Measurements from ENCODE around the gene PER3. TPM values are rescaled to one million over a fixed set of nuclear protein-coding genes. Genes with fewer than 3 reads are reported as not detected.
A peak's percentile ranks its signal among the peaks of the same experiment; 100 is the strongest.

PER3 gene
- 2.5 and 3.1 TPM in 2 replicates for total RNA-seq (2014; rRNA removed)
- polyA plus RNA-seq (2012), result 1.8 TPM

DNA sequence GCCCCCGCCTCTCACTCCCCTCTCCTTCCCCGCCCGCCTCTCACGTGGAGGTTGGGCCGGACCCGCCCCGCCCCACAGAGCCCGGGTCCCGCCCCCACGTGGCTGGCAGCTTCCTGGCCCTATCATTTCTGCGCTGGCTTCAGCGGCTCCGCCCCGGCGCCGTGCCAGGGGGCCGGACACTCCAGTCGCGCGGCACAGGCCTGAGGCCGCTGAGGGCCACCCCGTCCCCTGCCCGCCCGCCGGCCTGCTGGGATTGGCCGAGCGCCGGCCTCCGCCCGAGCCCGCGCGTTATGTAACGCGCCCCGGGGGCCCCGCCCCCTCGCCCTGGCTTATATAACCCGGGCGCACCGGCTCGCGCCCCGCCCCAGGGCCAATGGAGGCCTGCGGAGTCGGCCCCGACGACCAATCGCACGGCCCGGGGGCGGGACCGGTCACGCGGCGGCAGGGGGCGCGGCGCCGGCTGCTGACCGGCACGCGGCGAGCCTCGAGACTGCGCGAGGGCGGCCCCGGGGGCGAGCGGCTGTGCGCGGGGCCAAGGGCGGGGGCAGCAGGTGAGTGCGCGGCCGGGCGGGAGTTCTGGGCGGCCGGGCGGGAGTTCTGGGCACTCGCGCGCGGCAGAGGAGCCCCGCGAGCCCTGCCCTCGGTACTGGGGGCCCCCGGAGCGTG is at the start of gene PER3:
Gene PER3 (plus strand): TSS at position 466 of the 666 bp plus-strand sequence. CDS start 587 bp downstream, outside the sequence.
- peak; percentile 95 for DNase-seq (ENCODE audit: low read depth)

DNA sequence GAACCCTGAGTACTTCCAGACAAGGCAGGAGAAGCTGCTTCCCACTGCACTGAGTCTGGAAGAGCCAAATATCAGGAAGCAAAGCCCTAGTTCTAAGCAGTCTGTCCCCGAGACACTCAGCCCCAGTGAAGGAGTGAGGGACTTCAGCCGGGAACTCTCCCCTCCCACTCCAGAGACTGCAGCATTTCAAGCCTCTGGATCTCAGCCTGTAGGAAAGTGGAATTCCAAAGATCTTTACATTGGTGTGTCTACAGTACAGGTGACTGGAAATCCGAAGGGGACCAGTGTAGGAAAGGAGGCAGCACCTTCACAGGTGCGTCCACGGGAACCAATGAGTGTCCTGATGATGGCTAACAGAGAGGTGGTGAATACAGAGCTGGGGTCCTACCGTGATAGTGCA is 46.0 kb upstream of the PER3 start:
- DNase-seq (ENCODE audit: low read depth), result no peak

DNA sequence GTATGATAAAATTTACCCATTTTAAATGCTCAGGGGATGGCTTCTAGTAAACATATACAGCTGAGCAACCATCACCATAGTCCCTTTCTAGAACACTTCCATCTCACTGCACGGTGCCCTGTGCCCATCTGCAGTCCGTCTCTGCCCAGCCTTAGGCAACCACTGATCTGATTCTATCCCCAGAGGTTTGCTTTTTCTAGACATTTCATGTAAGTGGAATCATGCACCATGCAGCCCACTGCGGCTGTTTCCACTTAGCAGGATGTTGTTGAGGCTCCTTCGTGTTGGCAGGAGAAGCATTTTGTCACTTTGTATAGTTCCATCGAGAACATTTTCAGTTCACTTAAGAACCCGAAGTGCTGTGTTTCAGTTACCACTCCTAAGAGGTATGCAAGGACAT is 40.7 kb upstream of the PER3 start:
- DNase-seq (ENCODE audit: low read depth), result no peak

DNA sequence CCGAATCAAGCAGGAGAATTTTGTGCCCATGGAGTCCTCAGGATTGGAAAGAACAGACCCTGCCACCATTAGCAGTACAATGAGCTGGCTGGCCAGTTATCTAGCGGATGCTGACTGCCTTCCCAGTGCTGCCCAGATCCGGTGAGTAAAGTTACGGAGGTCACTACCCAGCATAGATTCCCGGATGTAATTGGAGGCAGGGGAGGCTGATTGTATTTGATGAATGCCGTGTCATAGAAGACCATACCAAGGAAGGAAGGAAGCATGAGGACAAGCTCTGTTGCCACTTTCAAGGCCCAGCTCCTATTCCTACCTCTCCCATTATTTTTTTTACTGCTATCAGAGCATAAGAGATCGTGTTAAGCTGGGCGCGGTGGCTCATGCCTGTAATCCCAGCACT is 39.2 kb upstream of the PER3 start:
- DNase-seq (ENCODE audit: low read depth), result no peak

DNA sequence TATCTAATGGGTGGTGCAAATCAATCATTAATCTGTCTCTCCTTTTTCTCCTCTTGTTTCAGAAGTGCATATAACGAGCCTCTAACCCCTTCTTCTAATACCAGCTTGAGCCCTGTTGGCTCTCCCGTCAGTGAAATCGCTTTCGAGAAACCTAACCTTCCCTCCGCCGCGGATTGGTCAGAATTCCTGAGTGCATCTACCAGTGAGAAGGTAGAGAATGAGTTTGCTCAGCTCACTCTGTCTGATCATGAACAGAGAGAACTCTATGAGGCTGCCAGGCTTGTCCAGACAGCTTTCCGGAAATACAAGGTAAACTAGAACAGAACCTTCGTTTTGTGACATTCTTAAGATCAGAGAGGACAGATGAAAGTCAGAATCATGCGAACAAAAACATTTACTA is 38.3 kb upstream of the PER3 start:
- no peak for DNase-seq (ENCODE audit: low read depth)

DNA sequence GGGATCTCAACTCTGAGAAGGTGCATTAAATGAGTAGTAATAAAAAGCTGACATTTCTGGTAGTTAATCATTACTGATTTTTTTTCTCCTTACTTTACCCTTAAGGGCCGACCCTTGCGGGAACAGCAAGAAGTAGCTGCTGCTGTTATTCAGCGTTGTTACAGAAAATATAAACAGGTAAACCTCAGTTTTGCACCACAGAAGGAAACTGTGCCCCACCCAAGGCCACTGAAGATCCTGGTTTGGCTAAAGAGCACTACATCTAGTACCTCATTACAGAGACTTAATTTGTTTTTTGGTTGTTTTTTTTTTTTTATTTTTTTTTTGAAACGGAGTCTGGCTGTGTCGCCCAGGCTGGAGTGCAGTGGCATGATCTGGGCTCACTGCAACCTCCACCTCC is 36.5 kb upstream of the PER3 start:
- DNase-seq (ENCODE audit: low read depth), result no peak

DNA sequence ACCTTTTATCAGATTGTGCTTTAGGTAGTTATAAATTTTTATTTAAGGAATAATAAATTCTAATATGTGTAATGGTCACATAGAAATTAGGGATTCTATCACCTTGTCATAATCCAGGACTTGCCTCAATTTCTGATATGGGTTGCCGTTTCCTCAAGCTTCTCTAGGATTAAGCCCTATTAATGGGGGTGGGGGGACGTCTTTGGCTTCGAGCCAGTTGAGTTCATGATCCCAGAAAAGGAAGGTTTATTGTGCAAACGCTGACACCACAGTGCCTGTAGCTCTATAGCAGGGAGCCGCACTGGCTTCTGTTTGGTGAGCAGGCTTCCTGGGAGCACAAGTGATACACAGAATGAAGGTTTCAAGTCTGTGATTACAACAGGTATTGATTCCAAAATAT is 35.0 kb upstream of the PER3 start:
- DNase-seq (ENCODE audit: low read depth), result no peak

DNA sequence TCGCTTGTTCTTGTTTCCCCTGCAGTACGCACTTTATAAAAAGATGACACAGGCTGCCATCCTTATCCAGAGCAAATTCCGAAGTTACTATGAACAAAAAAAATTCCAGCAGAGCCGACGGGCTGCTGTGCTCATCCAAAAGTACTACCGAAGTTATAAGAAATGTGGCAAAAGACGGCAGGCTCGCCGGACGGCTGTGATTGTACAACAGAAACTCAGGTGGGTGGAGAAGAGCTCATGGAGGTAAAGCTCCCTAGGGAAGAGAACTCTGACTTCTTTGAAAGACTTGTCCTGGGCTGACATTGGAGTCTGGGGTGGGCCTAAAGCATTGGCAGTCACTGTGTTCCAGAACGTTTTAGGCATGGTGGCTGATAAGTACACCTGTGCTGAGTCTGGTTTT is 32.9 kb upstream of the PER3 start:
- DNase-seq (ENCODE audit: low read depth), result no peak

DNA sequence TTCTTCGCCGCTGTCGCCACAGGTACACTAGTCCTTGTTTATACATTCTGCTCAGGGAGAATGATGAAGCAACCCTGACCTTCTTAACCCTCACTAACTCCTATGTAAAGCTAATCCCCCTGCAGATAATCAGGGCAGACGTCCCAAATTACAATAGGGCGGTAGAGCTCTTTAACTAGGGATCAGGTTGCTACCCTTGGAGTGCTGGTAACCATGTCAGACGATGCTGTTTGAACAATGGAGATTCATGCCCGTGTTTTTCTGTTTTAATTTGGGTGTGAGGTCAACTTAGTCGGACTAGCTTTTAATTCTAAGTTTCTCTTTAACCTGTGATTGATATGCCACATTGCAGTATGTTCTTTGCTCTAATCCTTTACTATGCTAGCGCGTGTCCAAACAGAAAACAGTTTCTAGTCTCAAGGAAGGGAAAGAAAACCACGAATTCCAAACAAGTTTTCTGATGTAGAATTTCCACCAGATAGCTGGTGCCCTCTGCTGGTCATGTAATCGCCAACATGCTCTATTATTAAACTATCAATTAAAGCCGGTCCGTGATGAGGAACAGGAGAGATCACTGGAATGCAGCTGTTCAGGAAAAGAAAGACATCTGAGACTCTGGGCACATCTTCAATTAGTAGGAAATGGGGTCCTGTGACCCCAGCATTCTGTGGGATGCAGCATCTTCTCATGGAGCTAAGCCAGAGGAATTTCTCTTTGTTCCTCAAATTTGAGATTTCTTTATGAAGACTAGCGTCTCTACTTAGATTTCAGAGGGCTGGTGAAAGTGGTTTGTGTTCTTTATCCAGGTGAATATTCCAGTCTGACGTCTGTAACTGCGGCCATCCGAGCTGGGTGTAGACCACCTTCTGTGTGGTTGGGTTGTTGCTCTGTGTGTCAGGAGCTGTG is 31.3 kb upstream of the PER3 start:
- DNase-seq (ENCODE audit: low read depth), result peak; percentile 71

DNA sequence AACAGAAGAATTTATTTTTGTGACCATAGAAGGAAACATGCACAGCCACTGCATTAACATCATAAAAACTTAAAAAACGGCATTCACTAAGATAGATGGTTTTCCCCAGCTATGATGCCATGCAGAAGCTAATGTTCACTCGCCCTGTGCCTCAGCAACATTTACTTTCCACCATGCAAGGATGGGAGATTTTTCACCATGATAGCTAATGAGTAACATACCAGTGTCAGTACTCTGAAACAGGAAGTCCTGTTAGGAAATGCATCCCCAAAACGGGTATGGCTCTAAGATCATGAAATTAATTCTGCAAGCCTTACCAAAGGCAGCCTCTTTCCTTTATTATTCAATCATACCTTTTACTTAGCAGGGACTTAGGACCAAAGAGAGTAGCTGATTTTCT is 30.4 kb upstream of the PER3 start:
- DNase-seq (ENCODE audit: low read depth), result no peak

DNA sequence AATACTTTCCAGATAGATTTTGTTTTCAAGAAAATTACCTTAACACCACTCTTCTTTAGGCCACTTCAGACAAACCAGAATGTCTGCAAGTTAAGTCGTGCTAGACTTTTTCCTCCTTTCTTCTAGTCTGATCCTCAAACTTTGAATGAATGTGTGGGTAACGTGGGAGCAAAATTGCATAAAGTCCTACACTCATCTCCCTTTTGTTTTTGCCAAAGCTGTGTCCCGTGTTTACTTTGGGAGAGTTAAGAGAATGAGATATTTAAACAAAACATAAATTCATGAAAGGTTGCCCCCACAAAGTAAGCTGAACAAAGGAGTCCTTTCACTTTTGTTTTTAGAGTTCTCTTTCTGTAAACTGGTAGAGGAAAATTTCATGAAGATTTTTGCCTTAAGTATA is 29.9 kb upstream of the PER3 start:
- no peak for DNase-seq (ENCODE audit: low read depth)

DNA sequence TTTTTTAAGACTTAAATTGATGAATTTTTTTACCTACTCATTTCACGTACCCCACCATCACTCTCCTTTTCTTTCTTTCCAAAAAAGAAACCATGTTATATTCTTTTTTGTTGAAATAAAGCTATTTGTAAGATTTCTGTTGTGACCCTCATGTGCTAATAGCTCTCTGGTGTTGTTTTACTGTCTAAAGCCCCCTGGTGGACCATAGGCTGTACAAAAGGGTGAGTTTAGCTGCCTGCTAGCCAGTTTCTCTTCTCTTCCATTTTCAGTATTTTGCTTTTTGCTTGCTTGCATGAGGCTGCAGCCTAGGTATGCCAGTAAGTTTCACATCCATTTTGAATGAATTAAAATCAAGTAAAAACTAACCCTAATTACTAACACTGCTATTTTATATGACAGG is 28.6 kb upstream of the PER3 start:
- DNase-seq (ENCODE audit: low read depth), result peak; percentile 19

DNA sequence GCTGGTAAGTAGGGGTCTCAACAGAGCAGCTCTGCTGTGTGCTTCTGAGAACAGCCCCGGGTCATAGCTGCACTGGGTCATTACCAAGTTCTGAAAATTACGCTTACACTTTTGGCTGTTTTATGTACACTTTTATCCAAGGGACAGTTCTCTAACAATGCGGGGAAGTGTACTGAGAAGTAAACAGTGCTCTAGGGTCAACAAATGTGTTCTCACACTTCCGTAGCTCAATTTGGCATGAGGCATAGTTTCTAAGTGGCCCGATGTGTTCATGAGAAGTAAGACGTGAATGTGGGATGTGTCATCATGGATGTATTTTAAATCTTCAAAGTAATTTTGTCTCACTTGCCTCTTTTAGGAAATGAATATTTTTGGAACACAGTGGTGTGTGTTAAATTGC is 23.8 kb upstream of the PER3 start:
- DNase-seq (ENCODE audit: low read depth), result no peak

DNA sequence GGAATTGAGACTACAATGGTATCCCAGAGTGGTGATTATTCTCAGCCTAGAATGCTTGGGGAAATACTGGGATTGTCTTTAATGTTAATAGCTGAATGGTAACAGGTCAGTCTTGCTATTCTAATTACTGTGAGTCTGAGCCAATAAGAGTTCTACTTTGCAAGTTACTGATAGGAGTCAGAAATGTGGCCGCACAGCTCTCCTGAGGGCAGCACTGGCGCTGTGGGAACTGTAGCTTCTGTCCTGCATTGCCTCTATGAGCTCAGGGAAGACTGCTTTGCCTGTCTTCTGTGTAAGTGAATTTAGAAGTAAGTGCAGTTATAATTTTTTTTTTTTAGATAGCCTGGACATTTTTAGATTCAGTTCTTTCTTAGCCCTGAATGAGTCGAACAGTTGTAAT is 23.0 kb upstream of the PER3 start:
- DNase-seq (ENCODE audit: low read depth), result no peak

DNA sequence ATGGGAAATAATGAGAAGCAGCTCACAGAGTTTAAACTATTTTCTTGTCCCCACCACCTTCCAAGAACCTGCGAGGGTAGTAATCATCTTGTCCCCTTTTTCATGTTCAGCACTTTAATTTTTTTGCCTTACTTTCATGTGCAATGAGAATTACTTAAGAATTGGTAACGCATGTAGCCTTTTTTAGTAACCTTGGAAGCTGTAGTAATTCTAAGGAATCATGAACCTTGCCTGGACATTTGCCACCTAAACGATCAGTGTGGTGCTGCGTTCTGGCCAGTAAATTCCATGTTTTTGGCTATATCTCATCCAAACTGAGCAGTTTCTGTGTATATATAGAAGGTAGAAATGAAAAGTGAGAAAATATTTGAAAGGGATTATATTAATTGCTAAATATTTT is 16.9 kb upstream of the PER3 start:
- no peak for DNase-seq (ENCODE audit: low read depth)

DNA sequence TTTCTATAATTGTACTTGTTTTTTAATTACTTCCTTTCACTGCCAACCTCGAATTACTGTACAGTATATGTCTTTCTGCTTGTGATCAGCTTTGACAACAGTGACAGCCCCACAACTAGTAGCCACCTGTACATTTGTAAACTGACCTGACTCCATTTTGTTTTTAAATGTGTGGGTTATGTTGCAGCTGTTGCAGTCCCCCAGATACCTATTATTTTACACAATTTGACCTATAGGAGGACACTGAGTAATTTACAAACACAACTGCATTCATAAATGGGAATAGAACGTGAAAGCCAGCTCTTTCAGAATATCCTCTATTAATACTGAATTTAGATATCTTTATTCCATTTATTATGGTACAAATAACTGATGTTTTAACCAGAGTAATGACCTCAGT is 15.5 kb upstream of the PER3 start:
- DNase-seq (ENCODE audit: low read depth), result no peak

DNA sequence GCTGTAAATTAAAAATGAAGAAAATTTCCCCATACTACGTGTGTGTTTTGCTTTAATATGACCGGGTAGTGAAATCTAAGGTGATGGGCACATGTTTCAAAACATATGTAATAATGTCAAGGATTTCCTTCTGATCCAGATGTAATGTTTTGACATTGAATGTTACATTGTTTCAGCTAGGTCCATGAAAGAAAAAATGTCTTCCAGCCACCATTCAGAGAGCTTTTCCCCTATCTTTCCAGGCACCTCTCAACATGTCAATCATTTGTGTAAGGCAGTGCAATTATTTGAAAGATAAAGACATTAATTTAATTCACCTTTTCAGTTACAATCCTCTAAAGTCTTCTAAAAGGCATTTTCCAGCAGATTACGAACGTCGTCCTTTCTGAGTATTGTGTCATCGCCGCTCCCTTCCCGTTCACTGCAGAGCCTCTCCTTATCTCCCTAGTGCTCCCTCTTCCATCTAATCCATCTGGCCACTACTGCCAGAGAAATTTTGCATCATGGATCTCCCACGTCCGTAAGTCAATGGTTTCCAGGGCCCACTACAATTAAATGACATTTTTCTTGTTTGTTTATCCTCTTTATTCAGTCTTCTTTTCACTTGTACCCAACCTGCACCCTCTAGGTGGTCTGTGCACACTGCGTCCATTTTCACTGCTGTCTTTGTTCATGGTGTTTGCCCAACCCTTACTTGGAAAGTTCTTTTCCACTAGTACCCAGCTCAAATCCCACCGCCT is 14.2 kb upstream of the PER3 start:
- DNase-seq (ENCODE audit: low read depth), result no peak

DNA sequence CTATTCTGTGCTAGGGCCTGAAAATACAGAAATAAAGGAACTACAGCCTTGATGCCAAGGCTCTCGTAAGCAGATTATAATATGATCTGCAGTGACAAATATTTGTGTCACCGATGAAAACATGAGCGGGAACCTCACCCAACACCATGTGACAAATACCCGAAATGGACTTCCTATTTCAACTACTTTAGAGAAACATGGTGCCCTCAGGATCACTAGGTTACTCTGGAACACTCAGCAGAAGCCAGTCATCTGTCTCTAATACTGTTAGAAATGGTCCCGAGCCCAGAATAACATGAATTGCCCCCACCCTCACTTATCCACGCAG is 13.5 kb upstream of the PER3 start:
- no peak for DNase-seq (ENCODE audit: low read depth)

DNA sequence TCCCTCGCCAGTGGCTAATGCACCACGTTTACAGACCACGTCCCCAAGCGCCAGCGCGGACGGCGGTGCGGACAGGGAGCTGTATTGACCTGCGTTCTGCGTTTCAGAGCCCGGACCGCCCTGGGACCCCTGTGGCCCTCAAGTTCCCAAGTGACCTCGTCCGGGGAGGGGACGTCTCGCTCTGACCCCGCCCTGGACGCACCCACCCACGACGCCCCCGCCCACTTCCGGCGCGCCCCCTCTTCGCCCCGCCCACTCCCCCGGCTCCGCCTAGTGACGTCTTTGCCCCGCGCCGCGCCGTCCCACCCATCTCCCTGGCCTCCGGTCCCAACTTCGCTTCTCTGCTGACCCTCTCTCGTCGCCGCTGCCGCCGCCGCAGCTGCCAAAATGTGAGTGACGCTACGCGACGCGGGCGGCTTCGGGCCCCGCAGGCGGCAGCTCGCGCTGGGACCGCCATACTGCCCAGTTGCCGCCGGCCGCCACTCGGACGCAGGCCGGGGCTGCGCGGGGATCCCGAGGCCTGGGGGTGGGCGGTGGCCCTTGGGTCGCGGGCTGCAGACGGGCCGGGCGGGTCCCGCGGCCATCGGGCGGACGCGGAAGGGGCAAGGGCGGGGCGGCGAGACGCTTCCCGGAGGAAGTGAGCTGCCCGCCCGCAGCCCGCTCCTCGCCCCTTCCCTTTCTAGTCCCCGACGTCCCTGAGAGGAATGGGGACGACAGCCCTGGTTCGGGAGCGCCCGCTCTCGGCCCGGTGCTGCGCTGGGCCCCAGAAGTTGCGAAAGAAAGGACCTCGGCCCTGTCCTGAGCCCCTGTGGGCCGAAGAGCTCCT is 12.9 kb upstream of the PER3 start, which contains the start of gene VAMP3:
Gene VAMP3 (plus strand): TSS at position 300 of the 826 bp plus-strand sequence. CDS start 88 bp downstream, at position 388.
- peak; percentile 75 for DNase-seq (ENCODE audit: low read depth)

DNA sequence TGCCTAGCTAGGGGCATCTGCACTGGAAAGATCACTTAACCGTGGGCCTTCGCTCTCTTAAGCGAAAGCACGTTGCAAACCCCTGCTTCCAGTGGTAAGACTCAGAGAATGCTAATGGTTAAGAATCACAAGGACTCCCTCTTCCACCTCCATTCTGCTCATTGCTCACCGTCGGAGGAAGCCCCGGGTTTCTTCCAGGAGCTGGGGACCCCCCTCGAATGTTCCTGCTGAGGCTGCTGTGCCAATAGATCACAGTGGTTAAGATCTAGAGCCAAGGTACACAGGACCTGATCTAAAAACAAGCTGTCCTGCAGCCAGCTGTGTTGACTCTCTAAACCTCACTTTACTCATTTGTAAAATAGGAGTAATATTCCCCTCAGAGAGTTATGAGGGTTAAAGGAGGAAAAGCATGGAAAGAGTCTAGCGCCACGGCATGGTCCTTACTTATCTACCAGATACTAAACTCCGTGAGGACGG is 12.2 kb upstream of the PER3 start:
- peak; percentile 6 for DNase-seq (ENCODE audit: low read depth)

DNA sequence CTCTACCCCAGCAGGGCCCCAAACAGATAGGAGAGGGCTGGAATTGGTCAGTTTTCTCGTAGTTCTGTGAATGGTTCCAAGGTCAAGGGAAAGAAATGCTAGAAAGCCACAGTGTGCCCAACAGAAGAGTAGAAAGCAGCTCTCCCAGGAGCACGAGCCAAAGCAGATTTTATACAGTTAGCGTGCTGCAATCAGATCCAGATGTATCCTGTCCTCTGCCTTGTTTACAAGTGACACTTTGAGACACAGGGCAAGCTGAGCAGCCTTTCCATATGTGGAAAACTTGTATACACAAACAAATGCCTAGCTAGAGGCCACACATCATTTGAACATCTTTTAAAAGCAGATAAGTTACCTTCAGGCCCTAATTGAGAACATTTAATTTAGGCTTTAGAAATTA is 6.5 kb upstream of the PER3 start:
- no peak for DNase-seq (ENCODE audit: low read depth)
